Esophagus squamous epithelium (tissue), 5 donors: Measurements from ENCODE around the gene CELA2B. TPM values are rescaled to one million over a fixed set of nuclear protein-coding genes. Genes with fewer than 3 reads are reported as not detected.
A peak's percentile ranks its signal among the peaks of the same experiment; 100 is the strongest.
"Not testable (repeated sequence)": the region's sequence is repeated elsewhere in the genome, so short reads cannot be mapped to it uniquely, and the experiment has no call there.

Source experiments
- DNase-seq: peaks from one replicate; lab custom pipeline; 2025; lab: John Stamatoyannopoulos, UW
- H3K27ac ChIP-seq, 4 donors: fragments of 200-600 bp; sonication (generic); one replicate each; pipeline ENCODE4 v1.5.1; 2016 to 2019; ENCODE audit warnings: mild to moderate bottlenecking in 1 of 4
- H3K27me3 ChIP-seq, 4 donors: fragments of 200-600 bp; sonication (generic); 1 replicate in 3 of 4; 2 replicates in 1 of 4; pipeline versions ENCODE4 v1.5.1 to v1.6.0; 2017 to 2021; ENCODE audit warnings: antibody characterized with exemption in 1 of 4
- H3K36me3 ChIP-seq, 3 donors: fragments of 200-600 bp; sonication (generic); one replicate each; pipeline ENCODE4 v1.5.1; 2016 to 2019
- H3K4me1 ChIP-seq, 3 donors: fragments of 200-600 bp; sonication (generic); one replicate each; pipeline ENCODE4 v1.5.1; 2017 to 2019
- H3K4me3 ChIP-seq, 4 donors: fragments of 200-600 bp; sonication (generic); 1 replicate in 3 of 4; 2 replicates in 1 of 4; pipeline ENCODE4 v1.5.1; 2016 to 2019; ENCODE audit warnings: mild to moderate bottlenecking in 2 of 4, moderate library complexity in 1 of 4
- H3K9me3 ChIP-seq, 3 donors: fragments of 200-600 bp; sonication (generic); one replicate each; pipeline ENCODE4 v1.5.1; 2016 to 2019
- CTCF ChIP-seq, 6 experiments: fragments of 450-650 bp in 4 of 6; fragments of 200-600 bp in 2 of 6; sonication (generic) in 2 of 6; IDR thresholded peaks; one replicate each; pipeline ENCODE4 v1.5.1; 2016 to 2019; ENCODE audit warnings: antibody characterized with exemption in 6 of 6, mild to moderate bottlenecking in 4 of 6, moderate library complexity in 4 of 6
- POLR2A ChIP-seq, 4 donors: fragments of 450-650 bp; IDR thresholded peaks; one replicate each; pipeline ENCODE4 v1.6.1; 2017; ENCODE audit warnings: antibody characterized with exemption in 4 of 4, mild to moderate bottlenecking in 4 of 4, moderate library complexity in 3 of 4
- WGBS, 2 donors: methylation state at CpG; one replicate each; pipeline ENCODE4 v1.1.5; 2018; 5-methylcytosine and 5-hydroxymethylcytosine counted together
- intact Hi-C: fragments of 100-400 bp; cut with DNase I; formaldehyde crosslinking; loops from one replicate; pipeline ENCODE4 v1.15.0; 2022
- total RNA-seq, 4 donors: library from RNA; depleted of rRNA; stranded (reverse); fragments of >200 nt; gene quantifications; one replicate each; pipeline ENCODE4 v1.1.0, GENCODE V29; 2016
- donor health status: DM: yes; HTN: yes; CAD: no.

CELA2B gene
- total RNA-seq, 4 donors from 2014 or later = not detected

GRCh38 chr1:15519625-15520024, 43.7 kb downstream of the CELA2B start:
- no peak for DNase-seq
- no peak overlapping the region for H3K4me3 ChIP-seq
- 83 to 97% methylated on average over 3 of the region's 3 CpGs for WGBS, 2 donors
- H3K4me1 ChIP-seq = peaks cover 7 to 30% (median 9%) of the 10 kb centered on the region in 3 donors
- intact Hi-C loops = no loop called here
- H3K36me3 ChIP-seq = peaks cover 0 to 21% (median 0%) of the 10 kb centered on the region in 3 donors
- no peaks in the 10 kb centered on the region for H3K27me3 ChIP-seq
- TF ChIP-seq POLR2A (IDR thresholded peaks at IDR 0.05) (no peak), CTCF (IDR thresholded peaks at IDR 0.05) (no peak)
- no peaks in the 10 kb centered on the region for H3K9me3 ChIP-seq
- H3K27ac ChIP-seq = no peak overlapping the region

- intact Hi-C loops, H3K27ac ChIP-seq, H3K9me3 ChIP-seq, H3K4me3 ChIP-seq, DNase-seq, H3K27me3 ChIP-seq: not testable (repeated sequence)
- 88 to 91% methylated on average over 17 of the region's 17 CpGs for WGBS, 2 donors
- H3K36me3 ChIP-seq = peaks cover 0 to 17% (median 0%) of the 10 kb centered on the region in 3 donors
- H3K4me1 ChIP-seq = peaks cover 13 to 34% (median 18%) of the 10 kb centered on the region in 3 donors
Measured at GRCh38 chr1:15521206-15521906, 45.5 kb downstream of the CELA2B start.

- H3K36me3 ChIP-seq = peaks cover 0 to 6% (median 0%) of the 10 kb centered on the region in 3 donors
- intact Hi-C loops = no loop called here
- H3K4me3 ChIP-seq = no peak overlapping the region
- DNase-seq = no peak
- 80 to 95% methylated on average over 2 to 4 of the region's 4 CpGs for WGBS, 2 donors
- no peak overlapping the region for H3K27ac ChIP-seq
- H3K9me3 ChIP-seq = no peaks in the 10 kb centered on the region
- TF ChIP-seq POLR2A (IDR thresholded peaks at IDR 0.05) = no peak
- TF ChIP-seq CTCF (IDR thresholded peaks at IDR 0.05) = no peak
- peaks cover 17 to 39% (median 19%) of the 10 kb centered on the region in 3 donors for H3K4me1 ChIP-seq
- H3K27me3 ChIP-seq = no peaks in the 10 kb centered on the region
Measured at GRCh38 chr1:15522551-15522950, 46.6 kb downstream of the CELA2B start.

DNA sequence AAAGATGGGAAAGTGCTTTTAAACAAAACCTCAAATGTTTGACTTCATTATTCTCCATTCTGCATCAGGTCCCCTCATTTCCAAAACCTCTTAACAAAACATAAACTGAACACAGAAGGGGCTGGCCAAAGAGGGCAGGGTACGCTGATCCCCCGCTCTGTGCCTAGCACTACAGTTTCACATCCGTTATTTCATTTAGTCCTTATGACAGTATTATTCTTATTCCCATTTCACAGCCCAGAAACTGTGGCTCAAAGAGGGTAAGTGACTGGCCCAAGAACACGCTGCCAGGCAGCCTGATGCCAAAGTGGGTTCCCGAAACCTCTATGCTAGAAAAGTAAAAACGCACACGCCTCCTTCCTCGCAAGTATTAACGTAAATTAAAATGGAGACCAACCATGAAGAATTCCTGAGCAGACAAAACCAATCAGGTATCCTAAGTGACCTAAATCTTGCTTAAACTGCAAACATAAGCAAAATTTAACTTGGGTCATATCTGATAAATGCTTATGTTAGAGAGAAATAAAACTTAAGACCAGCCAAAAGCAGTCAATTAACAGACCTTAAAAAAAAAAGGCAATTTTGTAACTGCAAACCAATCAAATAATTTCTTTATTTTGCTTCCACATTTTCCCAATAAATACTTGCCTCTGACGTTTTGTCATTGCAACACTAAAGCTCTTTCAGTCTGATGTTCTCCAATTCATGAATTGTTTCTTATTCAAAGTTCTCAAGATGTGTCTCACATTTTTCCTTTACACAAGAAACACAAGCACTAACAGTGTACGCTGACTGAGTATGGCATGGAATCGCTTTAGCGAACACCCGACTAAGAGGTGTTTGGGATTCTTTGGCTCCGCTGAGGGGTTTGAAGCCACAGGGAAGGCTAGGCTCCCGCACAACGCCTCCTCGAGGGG, 47.5 kb downstream of the CELA2B start:
- DNase-seq = no peak
- H3K27me3 ChIP-seq = no peaks in the 10 kb centered on the region
- intact Hi-C loops = no loop called here
- H3K4me3 ChIP-seq = peak overlapping the region; percentile 59 to 78 (median 73)
- no peaks in the 10 kb centered on the region for H3K9me3 ChIP-seq
- H3K4me1 ChIP-seq = peaks cover 16 to 43% (median 24%) of the 10 kb centered on the region in 3 donors
- TF ChIP-seq POLR2A (IDR thresholded peaks at IDR 0.05) = no peak
- no peak for TF ChIP-seq CTCF (IDR thresholded peaks at IDR 0.05)
- H3K27ac ChIP-seq = peak overlapping the region; percentile 96 to 100 (median 97)
- no peaks in the 10 kb centered on the region for H3K36me3 ChIP-seq
- WGBS, 2 donors = 45 to 56% methylated on average over 13 to 15 of the region's 18 CpGs

DNA sequence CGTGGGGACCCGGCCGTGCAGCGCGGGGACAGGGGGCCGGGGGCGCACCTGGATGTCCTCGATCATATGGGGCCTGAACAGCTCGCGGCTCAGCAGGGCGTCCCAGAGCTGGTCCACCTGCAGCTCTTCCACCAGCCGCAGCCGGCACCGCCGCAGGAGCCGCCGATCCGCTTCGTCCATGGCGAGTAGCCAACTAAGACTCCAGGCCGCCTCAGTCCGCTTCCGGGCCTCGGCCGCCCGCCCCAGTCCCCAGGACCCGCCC, 48.0 kb downstream of the CELA2B start, which contains the start of gene CASP9:
TSS of gene CASP9 (minus strand) at position 195 of the 262 bp plus-strand sequence. CDS start at position 180, 15 bp downstream.
- peak within 1 kb of the TSS; percentile 59 to 78 (median 73) for H3K4me3 ChIP-seq
- TF ChIP-seq CTCF (IDR thresholded peaks at IDR 0.05) (no peak), POLR2A (IDR thresholded peaks at IDR 0.05) (peak in 3 of 4 donors; percentile 12 to 68 (median 33))
- 0% methylated on average over 3 of the region's 27 CpGs; no CpG with 5 or more reads in 1 of the 2 donors for WGBS, 2 donors
- peaks cover 15 to 46% (median 24%) of the 10 kb centered on the region in 3 donors for H3K4me1 ChIP-seq
- no peak for DNase-seq
- no peaks in the 10 kb centered on the region for H3K36me3 ChIP-seq
- H3K27me3 ChIP-seq = no peaks in the 10 kb centered on the region
- peak within 1 kb of the TSS; percentile 96 to 100 (median 97) for H3K27ac ChIP-seq
- intact Hi-C loops = no loop called here
- no peaks in the 10 kb centered on the region for H3K9me3 ChIP-seq
